Urinary bladder (tissue), 2 donors: ENCODE results near the gene PKD1L1. TPM values are rescaled to one million over a fixed set of nuclear protein-coding genes. Genes with fewer than 3 reads are reported as not detected.

Experiments
- polyA plus RNA-seq: library from polyadenylated mRNA; stranded (reverse); fragments of 200-250 nt; gene quantifications from one replicate; pipeline ENCODE4 v1.2.3, GENCODE V29; 2013
- total RNA-seq: library from RNA; depleted of rRNA; stranded (reverse); fragments of >200 nt; gene quantifications from one replicate; pipeline ENCODE4 v1.2.3, GENCODE V29; 2014
- donor health status: healthy.

Gene PKD1L1
- total and polyA plus RNA-seq, 2 donors, result 0.19 to 1.3 TPM

Other genes with a start within 250 kb of the PKD1L1 start
- 16.8 TPM for gene HUS1, start 31.1 kb upstream of the PKD1L1 start, total RNA-seq
- 9.2 TPM for gene HUS1, start 31.1 kb upstream of the PKD1L1 start, polyA plus RNA-seq
- not detected for gene SUN3, start 80.6 kb upstream of the PKD1L1 start, total RNA-seq
- gene SUN3, start 80.6 kb upstream of the PKD1L1 start, polyA plus RNA-seq, result not detected
- gene C7orf57, start 87.1 kb upstream of the PKD1L1 start, total RNA-seq, result 0.21 TPM
- not detected for gene C7orf57, start 87.1 kb upstream of the PKD1L1 start, polyA plus RNA-seq
- 2.4 TPM for gene UPP1, start 140.8 kb upstream of the PKD1L1 start, total RNA-seq
- 29.5 TPM for gene UPP1, start 140.8 kb upstream of the PKD1L1 start, polyA plus RNA-seq
- gene ABCA13, start 223.0 kb upstream of the PKD1L1 start, total RNA-seq, result 2.0 TPM
- 0.22 TPM for gene ABCA13, start 223.0 kb upstream of the PKD1L1 start, polyA plus RNA-seq